Neural cell (in vitro differentiated cells): ENCODE measurements around the gene NUDCD3. TPM values are rescaled to one million over a fixed set of nuclear protein-coding genes. Genes with fewer than 3 reads are reported as not detected.

Experiments
- H2AFZ ChIP-seq: fragments of 200-600, 300-800 bp; sonication (generic), shearing (Covaris generic); 2 replicates; pipeline ENCODE4 v1.6.0; 2014; ENCODE audit warnings: low read depth, mild to moderate bottlenecking, antibody characterized with exemption, low read length, moderate library complexity
- H3F3A ChIP-seq: fragments of 200-600 bp; shearing (Covaris generic); 2 replicates; pipeline ENCODE4 v1.6.1; 2016; ENCODE audit warnings: mild to moderate bottlenecking, moderate library complexity, mixed read lengths, antibody characterized with exemption, low read length; ENCODE audit not compliant: insufficient read depth, poor library complexity, severe bottlenecking
- H3K27ac ChIP-seq: fragments of 200-600, 300-800 bp; sonication (generic), shearing (Covaris generic); 2 replicates; pipeline ENCODE4 v1.5.1; 2014; ENCODE audit warnings: mild to moderate bottlenecking, low read length, moderate library complexity
- H3K27me3 ChIP-seq: fragments of 300-800, 200-600 bp; sonication (generic), shearing (Covaris generic); 2 replicates; pipeline ENCODE4 v1.6.0; 2014; ENCODE audit warnings: mild to moderate bottlenecking, low read depth, low read length, moderate library complexity; ENCODE audit not compliant: insufficient read depth
- H3K36me3 ChIP-seq: fragments of 300-800, 200-600 bp; sonication (generic), shearing (Covaris generic); 2 replicates; pipeline ENCODE4 v1.5.1; 2014; ENCODE audit warnings: mild to moderate bottlenecking, antibody characterized with exemption, low read length, moderate library complexity; ENCODE audit not compliant: insufficient read depth
- H3K4me2 ChIP-seq: fragments of 300-800, 200-600 bp; sonication (generic), shearing (Covaris generic); 2 replicates; pipeline ENCODE4 v1.6.0; 2014; ENCODE audit warnings: mild to moderate bottlenecking, low read length
- H3K4me3 ChIP-seq: fragments of 300-800, 200-600 bp; sonication (generic), shearing (Covaris generic); 2 replicates; pipeline ENCODE4 v1.5.1; 2014; ENCODE audit warnings: mild to moderate bottlenecking, low read length, moderate library complexity
- H3K79me2 ChIP-seq: fragments of 200-600 bp; shearing (Covaris generic); replicated peaks from 2 replicates; pipeline ENCODE4 v1.6.0; 2014; ENCODE audit warnings: mild to moderate bottlenecking, low read length, moderate library complexity; ENCODE audit not compliant: insufficient read depth
- H3K9ac ChIP-seq: fragments of 300-800, 200-600 bp; sonication (generic), shearing (Covaris generic); 2 replicates; pipeline ENCODE4 v1.6.1; 2016; ENCODE audit warnings: mild to moderate bottlenecking, low read length, mixed read lengths
- H3K9me2 ChIP-seq: fragments of 200-600 bp; shearing (Covaris generic); 2 replicates; pipeline ENCODE4 v1.6.1; 2016; ENCODE audit warnings: mild to moderate bottlenecking, low read length, mixed read lengths; ENCODE audit not compliant: insufficient read depth
- H3K9me3 ChIP-seq: fragments of 200-600, 300-800 bp; sonication (generic), shearing (Covaris generic); 2 replicates; pipeline ENCODE4 v1.6.1; 2016; ENCODE audit warnings: mild to moderate bottlenecking, mixed run types, low read length, moderate library complexity, mixed read lengths
- H4K20me1 ChIP-seq: fragments of 200-600 bp; shearing (Covaris generic); 2 replicates; pipeline ENCODE4 v1.6.1; 2016; ENCODE audit warnings: mild to moderate bottlenecking, mixed run types; ENCODE audit not compliant: insufficient read depth
- CTCF ChIP-seq: fragments of 450-650 bp; IDR thresholded peaks from 2 replicates; pipeline ENCODE4 v1.5.1; 2014; ENCODE audit warnings: antibody characterized with exemption, mild to moderate bottlenecking, moderate library complexity; ENCODE audit not compliant: poor library complexity, severe bottlenecking
- EP300 ChIP-seq: fragments of 450-650 bp; conservative IDR thresholded peaks from 2 replicates; pipeline ENCODE4 v1.6.1; 2014; ENCODE audit warnings: antibody characterized with exemption, mild to moderate bottlenecking, moderate library complexity; ENCODE audit not compliant: poor library complexity, severe bottlenecking
- EZH2 ChIP-seq: fragments of 200-600, 300-800 bp; shearing (Covaris generic), sonication (generic); IDR thresholded peaks from 2 replicates; pipeline ENCODE4 v1.6.1; 2014; ENCODE audit warnings: antibody characterized with exemption, low read length, borderline replicate concordance, mild to moderate bottlenecking; ENCODE audit not compliant: insufficient read depth, poor library complexity, severe bottlenecking
- MXI1 ChIP-seq: fragments of 450-650 bp; conservative IDR thresholded peaks from 2 replicates; pipeline ENCODE4 v1.6.1; 2014; ENCODE audit warnings: antibody characterized with exemption, mild to moderate bottlenecking; ENCODE audit not compliant: poor library complexity, severe bottlenecking
- POLR2AphosphoS5 ChIP-seq: IDR thresholded peaks from 2 replicates; pipeline ENCODE4 v1.6.1; 2012
- RAD21 ChIP-seq: fragments of 450-650 bp; conservative IDR thresholded peaks from 2 replicates; pipeline ENCODE4 v1.6.1; 2014; ENCODE audit warnings: antibody characterized with exemption, mild to moderate bottlenecking, moderate library complexity
- REST ChIP-seq: IDR thresholded peaks from 2 replicates; pipeline ENCODE4 v1.6.1; 2012; ENCODE audit warnings: borderline replicate concordance
- SMC3 ChIP-seq: fragments of 450-650 bp; conservative IDR thresholded peaks from 2 replicates; pipeline ENCODE4 v1.6.1; 2014; ENCODE audit warnings: antibody characterized with exemption, mild to moderate bottlenecking, moderate library complexity; ENCODE audit not compliant: poor library complexity
- TAF1 ChIP-seq: IDR thresholded peaks from 2 replicates; pipeline ENCODE4 v1.6.1; 2012; ENCODE audit warnings: low read depth
- polyA plus RNA-seq: library from polyadenylated mRNA; depleted of rRNA; stranded (reverse); fragments of >200 nt; gene quantifications from 2 replicates; pipeline ENCODE4 v1.2.3, GENCODE V29; 2014

The NUDCD3 gene
- polyA plus RNA-seq, 1 donor from 2014 or later, result 69.9 TPM

- Histone ChIP-seq H3K27me3 (no peaks in the 10 kb centered on the region), H3K9me3 (no peaks in the 10 kb centered on the region), H3K9ac (no peak overlapping the region), H3K27ac (no peak overlapping the region), H3F3A (no peaks in the 10 kb centered on the region), H3K36me3 (peaks cover 6% of the 10 kb centered on the region), H3K79me2 (peaks cover 8% of the 10 kb centered on the region), H3K4me2 (no peak overlapping the region), H3K9me2 (no peaks in the 10 kb centered on the region), H4K20me1 (no peaks in the 10 kb centered on the region), H2AFZ (no peak overlapping the region), H3K4me3 (no peak overlapping the region)
- TF ChIP-seq EP300, result no peak
- no peak for TF ChIP-seq MXI1
- no peak for TF ChIP-seq EZH2
Measured at GRCh38 chr7:44466300-44467216, 23.9 kb downstream of the NUDCD3 start.

- Histone ChIP-seq H4K20me1 (no peaks in the 10 kb centered on the region), H3K27me3 (no peaks in the 10 kb centered on the region), H3K36me3 (peaks cover 6% of the 10 kb centered on the region), H3K9ac (no peak overlapping the region), H3F3A (no peaks in the 10 kb centered on the region), H3K4me2 (no peak overlapping the region), H3K27ac (no peak overlapping the region), H3K9me3 (no peaks in the 10 kb centered on the region), H3K79me2 (peaks cover 13% of the 10 kb centered on the region), H2AFZ (no peak overlapping the region), H3K4me3 (no peak overlapping the region), H3K9me2 (no peaks in the 10 kb centered on the region)
- TF ChIP-seq RAD21, result no peak
- TF ChIP-seq REST, result no peak
- TF ChIP-seq TAF1, result no peak
- no peak for TF ChIP-seq EP300
- TF ChIP-seq CTCF, result no peak
- no peak for TF ChIP-seq POLR2AphosphoS5
- TF ChIP-seq EZH2, result no peak
- no peak for TF ChIP-seq SMC3
- TF ChIP-seq MXI1, result no peak
Measured at GRCh38 chr7:44465490-44465889, 25.0 kb downstream of the NUDCD3 start.
